ENCODE data around the gene ARHGAP25. TPM values are rescaled to one million over a fixed set of nuclear protein-coding genes. Genes with fewer than 3 reads are reported as not detected.

The ARHGAP25 gene
- total RNA-seq, 1 donor from 2014 or later = 9.6 TPM

GRCh38 chr2:68769586-68770270 is 35.1 kb downstream of the ARHGAP25 start:
- no peaks in the 10 kb centered on the region for H3K27me3 ChIP-seq
- H3K9me3 ChIP-seq = no peaks in the 10 kb centered on the region
- no peak overlapping the region for H3K4me3 ChIP-seq
- peaks cover 24% of the 10 kb centered on the region for H3K4me1 ChIP-seq
- H3K27ac ChIP-seq = peak overlapping the region; percentile 25
- no peak for TF ChIP-seq POLR2AphosphoS5 (IDR thresholded peaks at IDR 0.05; ENCODE audit: insufficient read depth in 1 of 2, low read depth in 1 of 2)
- TF ChIP-seq POLR2A (IDR thresholded peaks at IDR 0.05) = no peak
- TF ChIP-seq CTCF (IDR thresholded peaks at IDR 0.05) = no peak
- intact Hi-C loops (cut with DNase I) = no loop called here
- DNase-seq (ENCODE audit: extremely low spot score in 2 of 2) = no peak
- no peaks in the 10 kb centered on the region for H3K36me3 ChIP-seq

DNA sequence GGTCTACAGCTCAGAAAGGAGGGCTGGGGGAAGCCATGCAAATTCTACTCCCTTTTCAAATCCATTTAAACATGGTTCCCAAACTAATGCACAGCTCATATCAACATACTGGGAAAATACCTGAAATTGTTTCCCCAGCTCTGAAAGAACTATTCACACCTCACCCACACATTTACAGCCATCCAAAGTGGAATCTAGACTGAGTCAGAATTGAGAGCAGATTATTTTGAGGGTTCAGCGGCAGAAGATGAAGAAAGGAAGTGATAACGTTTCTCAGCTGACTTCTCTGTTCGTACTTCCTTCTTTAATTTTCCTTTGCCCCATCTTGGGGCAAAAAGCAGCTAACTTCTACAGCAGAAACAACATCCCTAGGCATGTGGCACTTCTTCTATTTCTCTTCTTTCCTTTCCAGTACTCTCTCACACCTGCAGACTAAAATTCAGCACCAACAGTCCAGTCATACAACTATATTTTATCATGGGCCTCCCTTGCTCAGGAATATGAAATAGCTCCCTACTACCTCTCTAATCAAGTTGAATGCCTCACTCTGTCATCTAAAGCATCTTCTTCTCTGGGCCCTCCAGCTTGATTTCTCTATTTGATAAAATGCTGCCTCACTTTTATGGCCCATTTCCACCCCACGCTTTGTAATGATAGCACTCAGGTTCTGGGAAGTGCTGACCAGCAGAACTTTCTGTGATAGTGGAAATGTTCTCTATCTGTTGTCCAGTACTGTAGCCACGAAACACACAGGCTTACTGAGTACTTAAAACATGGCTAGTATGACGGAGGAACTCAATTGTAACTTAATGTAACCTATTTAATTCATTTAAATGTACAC is 35.9 kb downstream of the ARHGAP25 start:
- no peak overlapping the region for H3K4me3 ChIP-seq
- intact Hi-C loops (cut with DNase I) = no loop called here
- no peaks in the 10 kb centered on the region for H3K27me3 ChIP-seq
- H3K4me1 ChIP-seq = peaks cover 30% of the 10 kb centered on the region
- no peaks in the 10 kb centered on the region for H3K9me3 ChIP-seq
- TF ChIP-seq POLR2AphosphoS5 (IDR thresholded peaks at IDR 0.05; ENCODE audit: insufficient read depth in 1 of 2, low read depth in 1 of 2) (no peak), POLR2A (IDR thresholded peaks at IDR 0.05) (no peak), CTCF (IDR thresholded peaks at IDR 0.05) (no peak)
- H3K36me3 ChIP-seq = no peaks in the 10 kb centered on the region
- peak overlapping the region; percentile 45 for H3K27ac ChIP-seq
- no peak for DNase-seq (ENCODE audit: extremely low spot score in 2 of 2)

- Histone ChIP-seq H3K4me3 (no peak overlapping the region), H3K36me3 (no peaks in the 10 kb centered on the region), H3K9me3 (no peaks in the 10 kb centered on the region), H3K27ac (peak overlapping the region; percentile 45), H3K4me1 (peaks cover 30% of the 10 kb centered on the region), H3K27me3 (no peaks in the 10 kb centered on the region)
- intact Hi-C loops (cut with DNase I) = no loop called here
- no peak for TF ChIP-seq POLR2A (IDR thresholded peaks at IDR 0.05)
- no peak for TF ChIP-seq CTCF (IDR thresholded peaks at IDR 0.05)
- no peak for TF ChIP-seq POLR2AphosphoS5 (IDR thresholded peaks at IDR 0.05; ENCODE audit: insufficient read depth in 1 of 2, low read depth in 1 of 2)
- DNase-seq (ENCODE audit: extremely low spot score in 2 of 2) = no peak
Measured at GRCh38 chr2:68771211-68771751, 36.7 kb downstream of the ARHGAP25 start.

DNA sequence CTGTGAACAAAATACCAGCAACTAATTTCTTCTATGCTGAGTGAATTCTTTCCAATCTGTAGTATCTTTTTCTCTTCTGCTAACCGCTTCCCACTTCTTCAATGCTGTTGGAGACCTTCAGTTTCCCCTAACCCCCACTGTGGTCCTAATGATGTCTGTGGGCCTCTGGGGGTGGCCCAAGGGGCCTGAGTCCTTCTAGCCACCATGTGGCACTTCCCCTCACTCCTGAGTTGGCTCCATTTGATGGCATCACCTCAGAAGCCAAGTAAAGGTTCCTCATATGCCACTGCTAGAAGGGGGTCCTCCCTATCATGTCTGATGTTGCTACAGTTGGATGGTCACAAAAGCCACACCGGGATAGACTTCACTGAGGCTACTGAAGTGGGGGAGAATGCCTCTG is 37.5 kb downstream of the ARHGAP25 start:
- H3K4me3 ChIP-seq = no peak overlapping the region
- intact Hi-C loops (cut with DNase I) = no loop called here

More for the DNA sequence above, 37.5 kb downstream of the ARHGAP25 start:
- no peak for DNase-seq (ENCODE audit: extremely low spot score in 2 of 2)
- Histone ChIP-seq H3K9me3 (no peaks in the 10 kb centered on the region), H3K27me3 (no peaks in the 10 kb centered on the region), H3K36me3 (no peaks in the 10 kb centered on the region), H3K27ac (no peak overlapping the region), H3K4me1 (peaks cover 30% of the 10 kb centered on the region)
- no peak for TF ChIP-seq POLR2A (IDR thresholded peaks at IDR 0.05)
- no peak for TF ChIP-seq POLR2AphosphoS5 (IDR thresholded peaks at IDR 0.05; ENCODE audit: insufficient read depth in 1 of 2, low read depth in 1 of 2)
- no peak for TF ChIP-seq CTCF (IDR thresholded peaks at IDR 0.05)

All from vagina (tissue), 2 donors.